ENCODE results near the gene UNC45B. TPM values are rescaled to one million over a fixed set of nuclear protein-coding genes. Genes with fewer than 3 reads are reported as not detected.

UNC45B gene
- total RNA-seq (2022; extraction: Qiagen RNA extraction), result not detected in 5 replicates

GRCh38 chr17:35147375-35147905 lies at the start of gene UNC45B:
TSS of gene UNC45B (plus strand) at chr17:35147817. CDS start at chr17:35148264, 447 bp downstream.

DNA sequence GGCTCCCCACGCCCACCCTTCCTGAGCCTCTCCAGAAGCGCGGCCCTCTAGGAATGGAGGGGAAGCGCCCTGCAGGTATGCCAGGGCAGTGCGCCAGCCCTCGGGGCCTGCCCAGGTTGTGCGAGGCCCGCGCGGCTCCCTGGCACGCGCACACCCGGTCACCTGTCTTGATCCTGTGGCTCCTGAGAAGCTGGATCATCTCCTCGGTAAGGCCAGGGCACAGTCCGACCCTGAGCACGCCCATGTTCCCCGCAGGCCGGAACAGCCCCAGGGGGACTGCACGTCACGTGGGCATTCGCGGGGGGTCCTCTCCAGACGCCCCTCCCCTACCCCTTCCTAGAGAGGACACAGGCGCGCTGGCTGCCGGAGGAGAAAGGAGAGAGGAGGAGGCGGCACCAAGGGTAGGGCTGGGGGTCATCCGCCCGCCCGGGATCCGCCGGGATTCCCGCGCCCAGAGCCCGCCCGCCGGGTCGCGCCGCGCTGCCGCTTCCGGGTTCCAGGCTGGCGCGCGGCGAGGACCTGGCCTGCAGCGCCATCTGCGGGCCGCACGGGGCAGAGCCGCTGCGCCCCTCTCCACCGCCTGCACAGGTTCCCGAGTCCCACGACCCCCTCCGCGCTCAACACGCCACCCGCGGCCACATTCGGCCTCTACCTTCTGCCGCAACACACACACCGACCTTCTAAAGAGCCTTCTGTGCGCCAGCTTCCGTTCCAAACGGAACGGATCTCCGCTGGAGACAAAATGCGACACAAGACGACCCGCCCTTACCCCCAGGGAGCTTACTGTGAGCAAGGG lies 28.0 kb upstream of the UNC45B start, which contains the start of gene RAD51D:
RAD51D (minus strand) TSS at position 491 of the 796 bp plus-strand sequence; CDS start at position 244, 247 bp downstream.

DNA sequence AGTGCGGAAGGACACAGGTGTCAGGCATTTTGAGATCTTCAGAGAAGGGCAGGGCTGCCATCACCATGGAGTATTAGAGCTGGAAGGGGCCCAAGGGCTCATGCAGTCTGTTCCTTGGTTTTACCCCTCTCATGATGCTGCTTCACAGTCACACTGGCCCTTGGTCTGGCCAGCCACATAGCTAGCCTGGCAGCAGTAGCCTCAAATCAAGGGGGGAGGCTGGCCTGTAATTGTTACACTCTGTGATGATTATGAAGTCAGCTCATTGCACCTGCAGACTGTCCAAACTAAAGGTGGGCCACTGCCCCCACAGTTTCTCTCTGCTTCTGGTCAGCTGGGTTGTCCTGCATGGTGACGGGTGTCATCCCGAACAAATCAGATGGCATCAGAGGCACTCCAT lies 26.3 kb upstream of the UNC45B start, which contains the start of gene FNDC8:
FNDC8 (plus strand) TSS at position 301 of the 400 bp plus-strand sequence; CDS start at position 380, 79 bp downstream.

DNA sequence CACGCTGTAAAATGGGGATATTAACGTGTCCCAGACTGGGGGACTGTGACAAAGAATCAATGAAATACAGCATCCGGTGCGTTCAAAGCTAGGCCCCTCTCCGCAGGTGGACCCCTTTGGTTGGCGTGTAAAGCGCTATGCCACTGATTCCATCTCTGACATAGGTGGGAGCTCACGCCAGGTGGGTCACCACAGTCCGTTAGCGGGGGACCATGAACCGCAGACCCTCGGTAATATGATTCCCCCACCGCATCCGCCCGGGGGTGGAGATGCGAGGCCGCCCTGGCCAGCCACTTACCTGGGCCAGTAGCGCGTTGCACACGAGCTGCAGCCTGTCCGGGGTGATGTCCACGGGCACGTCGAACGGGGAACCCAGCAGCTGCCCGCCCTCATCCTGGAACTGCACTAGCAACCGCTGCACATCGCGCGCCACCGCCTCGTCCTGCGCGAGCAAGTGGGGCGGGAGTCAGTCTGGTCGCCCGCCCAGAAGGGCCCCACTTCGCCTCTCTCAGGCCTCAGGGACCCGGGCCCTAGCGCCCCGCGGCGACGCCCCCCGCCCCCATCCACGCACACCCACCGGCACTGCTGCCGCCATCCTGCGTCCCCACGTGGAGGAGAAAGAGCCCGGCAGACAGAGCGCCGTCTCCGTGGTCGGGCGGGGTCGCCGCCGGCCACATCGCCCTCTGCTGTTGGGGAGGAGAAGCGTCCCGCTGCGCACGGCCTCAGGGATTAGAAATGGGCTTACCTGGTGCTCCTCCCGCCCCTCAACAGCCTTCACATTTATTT lies 5.7 kb upstream of the UNC45B start, which contains the start of gene NLE1:
NLE1 (minus strand) TSS at position 623 of the 786 bp plus-strand sequence; CDS start at position 595, 28 bp downstream.

DNA sequence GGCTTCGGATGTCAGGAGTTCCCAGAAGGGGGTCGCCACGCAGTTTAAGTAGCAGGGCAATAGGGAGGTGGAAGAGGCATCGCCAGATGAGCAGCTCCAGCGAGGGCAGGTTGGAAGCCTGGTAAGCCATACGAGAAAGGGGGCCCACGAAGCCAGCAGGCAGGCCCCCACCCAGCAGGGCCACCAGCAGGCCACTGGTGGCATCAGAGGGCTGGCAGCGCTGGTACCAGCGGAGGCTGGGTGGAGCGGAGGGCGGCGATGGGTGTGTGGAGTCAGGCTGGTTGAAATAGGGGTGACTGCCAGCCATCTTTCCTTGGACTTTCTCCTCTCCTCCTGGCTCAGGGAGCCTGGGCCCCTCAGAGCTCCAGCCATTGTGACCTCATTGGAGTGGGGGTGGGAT lies 46.4 kb downstream of the UNC45B start, which contains the start of gene SLC35G3:
SLC35G3 (minus strand) TSS at position 393 of the 400 bp plus-strand sequence; CDS start at position 307, 86 bp downstream.

Other genes starting within 250 kb of the UNC45B start
- 1.1 to 2.3 TPM (median 1.5 TPM) in 5 replicates for gene CCT6B, start 186.4 kb upstream of the UNC45B start, total RNA-seq (2022; extraction: Qiagen RNA extraction)
- gene ZNF830, start 186.3 kb upstream of the UNC45B start, total RNA-seq (2022; extraction: Qiagen RNA extraction), result 13.5 to 17.7 TPM (median 13.9 TPM) in 5 replicates
- gene LIG3, start 167.3 kb upstream of the UNC45B start, total RNA-seq (2022; extraction: Qiagen RNA extraction), result 14.1 to 23.5 TPM (median 17.2 TPM) in 5 replicates
- 42.4 to 54.1 TPM (median 52.2 TPM) in 5 replicates for gene RFFL, start 84.1 kb upstream of the UNC45B start, total RNA-seq (2022; extraction: Qiagen RNA extraction)
- gene RAD51D, start 28.0 kb upstream of the UNC45B start, total RNA-seq (2022; extraction: Qiagen RNA extraction), result 26.6 to 31.1 TPM (median 30.1 TPM) in 5 replicates
- gene FNDC8, start 26.2 kb upstream of the UNC45B start, total RNA-seq (2022; extraction: Qiagen RNA extraction), result 0.06 to 0.16 TPM (median 0.08 TPM) in 5 replicates
- 34.2 to 36.1 TPM (median 35.4 TPM) in 5 replicates for gene NLE1, start 5.5 kb upstream of the UNC45B start, total RNA-seq (2022; extraction: Qiagen RNA extraction)
- gene SLC35G3, start 46.6 kb downstream of the UNC45B start, total RNA-seq (2022; extraction: Qiagen RNA extraction), result not detected in 5 replicates
- 2.5 to 3.3 TPM (median 3.2 TPM) in 5 replicates for gene SLFN5, start 95.3 kb downstream of the UNC45B start, total RNA-seq (2022; extraction: Qiagen RNA extraction)
- gene SLFN11, start 225.8 kb downstream of the UNC45B start, total RNA-seq (2022; extraction: Qiagen RNA extraction), result 3.7 to 9.2 TPM (median 5.8 TPM) in 5 replicates